HG03575 (cell line): ENCODE data around the gene TENM3.

ENCODE experiments used
- ATAC-seq: cut with Tn5 transposase; IDR thresholded peaks from one replicate; pipeline ENCODE4 v1.9.1; 2021; ENCODE audit not compliant: unreplicated experiment, insufficient number of reproducible peaks, low FRiP score; ENCODE audit errors: extremely low read depth

Gene TENM3

DNA sequence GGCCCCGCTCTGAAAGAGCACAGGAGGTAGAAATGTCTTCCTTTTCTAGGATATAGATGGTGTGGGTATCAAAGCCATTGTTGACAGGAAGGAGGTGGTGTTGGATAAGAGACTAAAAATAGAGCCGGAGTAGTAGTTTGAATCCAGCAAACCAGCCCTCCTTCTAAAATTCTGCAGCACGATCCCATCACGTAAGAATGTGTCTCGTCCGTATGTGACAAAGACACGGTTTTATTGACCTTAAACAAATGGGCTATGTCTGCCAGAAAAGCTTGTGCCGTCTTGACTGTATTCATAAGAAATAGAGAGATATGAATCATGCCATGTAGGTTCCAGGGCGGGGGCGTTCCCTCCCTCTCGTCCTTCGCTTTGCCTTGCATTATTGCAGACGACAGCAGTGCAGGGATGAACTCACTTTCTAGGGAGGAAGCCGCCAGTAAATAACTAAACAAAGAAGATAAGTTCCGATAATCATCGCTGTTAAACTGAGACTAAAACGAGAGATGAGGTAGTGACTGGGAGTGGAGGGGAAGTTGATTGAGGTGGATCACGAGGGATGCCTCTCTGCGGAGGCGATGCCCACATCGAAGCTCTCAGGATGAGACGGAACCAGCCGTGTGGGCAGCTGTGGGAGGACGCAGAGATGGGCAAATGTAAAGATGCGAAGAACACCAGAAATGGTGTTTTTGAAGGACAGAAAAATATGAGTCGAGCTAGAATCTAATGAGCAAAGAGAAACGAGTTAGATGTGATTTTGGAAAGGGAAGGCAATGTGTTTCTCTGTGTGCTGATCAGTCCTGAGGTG is 3.4 kb downstream of the TENM3 start:
- ATAC-seq: no peak

- ATAC-seq: no peak
These were observed 5.1 kb downstream of the TENM3 start for GRCh38 chr4:182248295-182248694.

DNA sequence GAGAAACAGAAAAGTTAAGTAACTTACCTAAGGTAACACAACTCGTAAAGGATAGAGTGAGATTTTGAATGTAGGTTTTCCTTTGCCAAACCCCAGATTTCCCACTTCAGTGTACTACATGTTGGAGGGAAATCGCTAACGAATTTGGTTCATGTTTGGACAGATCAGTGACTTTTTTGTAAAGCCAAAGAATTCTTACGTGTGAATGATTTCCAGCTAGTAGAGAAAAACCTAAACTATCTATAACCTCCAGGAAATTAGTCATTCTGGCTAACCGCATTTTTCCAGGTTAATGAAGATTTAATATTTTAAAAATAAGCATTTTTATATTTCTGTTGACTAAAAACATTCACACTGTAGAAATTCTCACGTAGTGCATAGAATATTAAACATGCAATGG is 7.2 kb downstream of the TENM3 start:
- ATAC-seq: no peak

GRCh38 chr4:182251116-182251515 is 7.9 kb downstream of the TENM3 start:
- no peak for ATAC-seq

- ATAC-seq: no peak
These were observed 9.0 kb downstream of the TENM3 start for GRCh38 chr4:182252220-182252619.

DNA sequence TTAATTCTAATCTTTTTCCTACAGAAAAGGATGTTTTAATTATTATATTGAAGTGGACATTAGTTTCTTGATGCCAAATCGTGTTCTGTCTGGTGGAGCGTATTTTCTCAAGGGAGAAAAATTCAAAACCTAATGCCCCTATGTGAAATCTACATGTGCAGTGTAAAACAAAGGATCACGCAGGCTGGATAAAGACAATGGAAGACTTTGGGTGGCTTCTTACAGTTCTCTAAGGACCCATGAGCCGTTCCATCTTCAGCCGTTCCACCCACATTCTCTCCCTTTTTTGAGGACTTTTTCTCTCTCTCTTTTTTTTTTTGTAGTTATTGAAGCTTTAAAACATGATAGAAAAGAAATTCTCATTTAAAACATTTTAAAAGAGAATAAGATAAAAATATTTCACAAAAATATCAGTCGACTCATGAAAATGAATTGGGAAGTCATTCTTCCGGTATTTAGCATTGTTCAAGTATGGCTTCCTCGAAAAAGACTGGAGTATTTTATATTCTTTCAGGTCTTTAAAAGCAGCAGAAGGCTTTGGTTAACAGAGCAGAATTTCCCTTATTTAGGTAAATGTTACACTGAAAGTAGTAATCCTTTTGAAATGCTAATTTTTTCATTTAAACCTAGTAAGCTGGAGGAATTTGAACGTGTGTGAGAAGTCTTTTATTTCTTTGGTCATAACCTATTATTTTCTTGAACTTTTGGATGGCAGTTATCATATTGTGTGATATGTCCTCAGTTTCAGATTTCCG is 11.0 kb downstream of the TENM3 start:
- no peak for ATAC-seq

GRCh38 chr4:182255441-182256190 is 12.4 kb downstream of the TENM3 start:
- ATAC-seq: no peak

GRCh38 chr4:182257016-182257415 is 13.8 kb downstream of the TENM3 start:
- ATAC-seq: no peak

GRCh38 chr4:182257503-182257902 is 14.3 kb downstream of the TENM3 start:
- ATAC-seq: no peak

GRCh38 chr4:182258441-182259000 is 15.3 kb downstream of the TENM3 start:
- no peak for ATAC-seq

DNA sequence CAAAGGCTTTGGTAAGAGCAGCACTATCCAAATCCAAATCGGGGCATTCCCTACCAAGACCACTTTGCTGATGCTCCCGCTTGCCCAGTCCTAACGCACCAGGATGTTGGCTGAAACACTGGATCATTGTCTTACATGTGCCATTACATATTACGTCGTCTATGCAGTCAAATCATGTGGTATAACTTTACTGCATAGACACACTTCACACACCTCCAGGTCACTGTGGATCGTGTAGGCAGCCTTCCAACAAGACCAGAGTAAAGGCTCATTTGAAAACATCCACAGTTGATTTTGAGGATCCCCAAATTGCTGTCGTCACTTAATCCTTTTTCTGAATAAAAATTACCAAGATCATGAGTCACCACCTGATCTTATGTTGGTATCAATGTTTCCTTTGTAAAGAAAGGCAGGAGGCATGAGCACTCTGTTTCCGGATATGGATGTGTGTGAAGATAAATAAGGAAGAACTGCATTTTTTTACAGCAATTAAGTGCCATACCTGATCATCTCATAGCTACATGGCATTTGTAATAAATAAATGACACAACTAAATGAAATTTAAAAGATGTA is 18.5 kb downstream of the TENM3 start:
- no peak for ATAC-seq

DNA sequence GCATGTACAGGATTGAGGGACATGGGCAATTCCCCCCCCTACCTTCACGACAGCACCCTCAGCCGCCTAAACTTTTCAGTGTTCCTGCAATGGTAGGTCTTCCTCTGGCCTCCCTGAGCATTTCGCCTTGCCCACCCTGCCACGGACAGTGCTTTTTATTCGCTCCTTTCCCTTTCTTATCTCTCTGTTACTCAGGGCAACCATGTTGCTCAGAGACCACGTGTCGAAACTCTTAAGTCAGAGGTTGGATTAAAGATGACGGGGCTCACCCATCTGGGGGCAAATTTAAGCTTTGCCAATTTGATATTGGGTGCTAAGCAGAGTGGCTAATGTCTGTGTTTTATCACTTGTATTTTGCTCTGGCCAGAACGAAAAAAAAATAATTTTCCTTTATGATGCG is 20.4 kb downstream of the TENM3 start:
- no peak for ATAC-seq

DNA sequence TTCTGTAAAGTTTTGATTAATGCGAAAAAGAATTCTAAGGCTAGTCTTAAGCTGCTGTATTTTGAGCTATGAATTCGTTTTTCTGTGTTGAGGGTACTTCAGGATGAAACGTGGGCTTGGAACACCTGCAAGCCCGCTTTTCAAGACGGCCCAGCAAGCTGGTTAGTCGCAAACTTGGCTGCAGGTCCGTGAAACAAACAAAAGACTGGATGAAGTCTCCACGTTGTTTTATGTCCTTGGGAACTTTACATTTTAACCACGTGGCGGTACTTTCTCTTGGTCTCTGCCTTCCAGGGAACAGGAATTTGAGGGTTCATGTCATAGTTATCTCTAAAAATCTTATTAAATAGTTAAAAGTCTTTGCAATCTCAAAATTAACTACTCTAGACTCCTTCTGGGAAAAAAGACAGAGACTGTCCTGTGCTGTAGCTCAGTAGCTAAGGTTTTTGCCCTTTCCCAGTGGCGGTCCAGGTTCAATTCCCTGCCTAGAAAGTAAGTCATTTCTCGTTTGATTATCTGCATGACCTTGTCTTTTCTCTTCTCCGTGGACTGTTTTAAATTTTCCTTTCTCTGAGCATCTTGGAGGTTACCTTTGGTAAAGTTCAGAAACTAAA is 21.0 kb downstream of the TENM3 start:
- no peak for ATAC-seq

DNA sequence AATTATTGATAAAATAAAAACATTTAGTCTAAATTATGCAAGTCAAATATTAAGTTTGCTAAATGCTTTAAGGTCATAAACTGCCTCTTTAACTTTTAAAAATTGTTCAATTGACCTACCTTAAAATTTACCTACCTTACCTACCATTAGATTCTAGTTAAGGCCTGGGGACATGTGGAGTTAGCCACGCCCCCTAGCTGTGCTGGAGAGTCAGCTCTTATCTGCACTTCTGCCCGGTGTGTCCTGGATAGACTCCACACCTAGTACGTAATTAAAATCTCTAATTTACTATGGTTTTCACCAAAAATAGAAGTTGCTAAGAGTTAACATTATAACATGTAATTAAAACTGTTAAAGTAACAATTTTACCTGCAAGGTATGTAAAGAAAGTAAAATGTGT is 22.7 kb downstream of the TENM3 start:
- no peak for ATAC-seq

- no peak for ATAC-seq
These were observed 23.8 kb downstream of the TENM3 start for GRCh38 chr4:182267048-182267447.

DNA sequence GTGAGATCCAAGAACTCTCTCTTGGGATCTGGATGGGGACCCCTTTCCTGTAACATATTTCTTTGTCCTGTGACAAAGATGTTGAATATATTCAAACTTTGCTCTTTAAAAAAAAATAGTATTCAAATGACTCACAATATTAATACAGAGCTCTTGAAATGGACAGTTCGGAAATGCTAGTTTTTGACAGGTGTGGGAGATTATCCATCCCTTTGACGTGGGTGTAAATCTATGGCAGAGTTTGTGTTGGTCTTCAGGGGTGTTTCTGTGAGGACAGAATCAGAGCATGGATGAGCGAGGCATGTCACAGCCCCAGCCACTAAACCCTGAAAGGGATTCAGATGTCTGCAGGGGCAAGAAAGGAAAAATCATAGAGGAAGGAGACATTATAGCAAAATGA is 25.8 kb downstream of the TENM3 start:
- no peak for ATAC-seq

DNA sequence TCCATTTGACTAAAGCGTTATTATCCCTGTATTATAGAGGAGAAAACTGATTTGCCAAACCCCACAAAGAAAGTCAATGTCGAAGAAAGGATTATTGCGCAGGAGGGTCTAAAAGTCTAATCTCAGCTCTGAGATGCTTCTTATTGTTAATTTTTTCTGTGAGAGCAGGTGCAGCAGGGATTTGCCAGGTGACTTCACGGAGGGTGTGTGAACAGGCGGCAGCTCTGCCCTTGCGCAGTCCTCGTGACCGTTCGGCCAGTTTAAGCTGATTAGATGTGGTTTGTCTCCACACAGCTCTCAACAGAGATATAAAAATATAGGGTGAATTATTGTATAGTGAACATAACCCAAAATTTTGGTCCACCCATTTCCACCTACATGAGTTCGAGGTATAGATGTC is 28.5 kb downstream of the TENM3 start:
- ATAC-seq: no peak

GRCh38 chr4:182272151-182272550 is 28.9 kb downstream of the TENM3 start:
- no peak for ATAC-seq
